ENCODE data around the gene NOS3.

The NOS3 gene

GRCh38 chr7:150962553-150963399 is 28.0 kb upstream of the NOS3 start:
- Histone ChIP-seq H3K4me1 (ENCODE audit: control insufficient read depth, low read depth, low read length) (no peaks in the 10 kb centered on the region), H2AK5ac (ENCODE audit: low read length) (no peak overlapping the region), H2BK15ac (replicated peaks; ENCODE audit: low read depth) (no peak overlapping the region), H2BK5ac (ENCODE audit: low read length) (no peak overlapping the region), H2BK120ac (ENCODE audit: low read depth, low read length) (no peak overlapping the region), H3K27me3 (ENCODE audit: insufficient read depth, low read length, poor library complexity) (no peaks in the 10 kb centered on the region), H4K5ac (ENCODE audit: low read length) (no peak overlapping the region), H3K4me3 (ENCODE audit: low read length) (no peak overlapping the region), H4K8ac (ENCODE audit: low read depth, low read length) (no peak overlapping the region), H3K9ac (ENCODE audit: low read length) (no peak overlapping the region), H3K79me2 (ENCODE audit: control insufficient read depth, insufficient read depth, low read length) (no peaks in the 10 kb centered on the region), H3K23ac (ENCODE audit: low read length) (no peak overlapping the region), H3K4ac (ENCODE audit: low read depth, low read length) (no peak overlapping the region), H3K56ac (ENCODE audit: low read length) (no peak overlapping the region), H3K4me2 (ENCODE audit: low read length) (no peak overlapping the region), H3K36me3 (ENCODE audit: control insufficient read depth, insufficient read depth, low read length) (no peaks in the 10 kb centered on the region), H3K79me1 (ENCODE audit: low read length) (no peaks in the 10 kb centered on the region), H3K18ac (ENCODE audit: low read length) (no peak overlapping the region), H3K27ac (ENCODE audit: low read depth, low read length) (no peak overlapping the region)
- WGBS (ENCODE audit: extremely low coverage, insufficient coverage, low lambda C conversion rate) = no CpG with 5 or more reads among the region's 23 CpGs
- peak; percentile 67 for DNase-seq

GRCh38 chr7:150963707-150964559 is 26.9 kb upstream of the NOS3 start:
- no peak overlapping the region for H4K8ac ChIP-seq (ENCODE audit: low read depth, low read length)
- H3K23ac ChIP-seq (ENCODE audit: low read length) = no peak overlapping the region
- H3K27ac ChIP-seq (ENCODE audit: low read depth, low read length) = no peak overlapping the region
- H3K18ac ChIP-seq (ENCODE audit: low read length) = no peak overlapping the region
- H2BK120ac ChIP-seq (ENCODE audit: low read depth, low read length) = no peak overlapping the region
- H3K4me2 ChIP-seq (ENCODE audit: low read length) = no peak overlapping the region
- no peak overlapping the region for H3K56ac ChIP-seq (ENCODE audit: low read length)
- no peaks in the 10 kb centered on the region for H3K36me3 ChIP-seq (ENCODE audit: control insufficient read depth, insufficient read depth, low read length)
- H3K4me1 ChIP-seq (ENCODE audit: control insufficient read depth, low read depth, low read length) = no peaks in the 10 kb centered on the region
- H3K79me2 ChIP-seq (ENCODE audit: control insufficient read depth, insufficient read depth, low read length) = no peaks in the 10 kb centered on the region
- no peaks in the 10 kb centered on the region for H3K27me3 ChIP-seq (ENCODE audit: insufficient read depth, low read length, poor library complexity)
- H3K4ac ChIP-seq (ENCODE audit: low read depth, low read length) = no peak overlapping the region
- no peak overlapping the region for H2BK5ac ChIP-seq (ENCODE audit: low read length)
- H4K5ac ChIP-seq (ENCODE audit: low read length) = no peak overlapping the region
- no peak overlapping the region for H3K4me3 ChIP-seq (ENCODE audit: low read length)
- H3K79me1 ChIP-seq (ENCODE audit: low read length) = no peaks in the 10 kb centered on the region
- H2AK5ac ChIP-seq (ENCODE audit: low read length) = no peak overlapping the region
- H3K9ac ChIP-seq (ENCODE audit: low read length) = no peak overlapping the region
- DNase-seq = no peak
- WGBS (ENCODE audit: extremely low coverage, insufficient coverage, low lambda C conversion rate) = no CpG with 5 or more reads among the region's 18 CpGs
- no peak overlapping the region for H2BK15ac ChIP-seq (replicated peaks; ENCODE audit: low read depth)

- WGBS (ENCODE audit: extremely low coverage, insufficient coverage, low lambda C conversion rate) = no CpG with 5 or more reads among the region's 16 CpGs
- H4K5ac ChIP-seq (ENCODE audit: low read length) = no peak overlapping the region
- no peaks in the 10 kb centered on the region for H3K4me1 ChIP-seq (ENCODE audit: control insufficient read depth, low read depth, low read length)
- H2BK120ac ChIP-seq (ENCODE audit: low read depth, low read length) = no peak overlapping the region
- no peak overlapping the region for H2BK5ac ChIP-seq (ENCODE audit: low read length)
- no peak overlapping the region for H3K23ac ChIP-seq (ENCODE audit: low read length)
- H3K18ac ChIP-seq (ENCODE audit: low read length) = no peak overlapping the region
- no peaks in the 10 kb centered on the region for H3K79me1 ChIP-seq (ENCODE audit: low read length)
- H3K4me2 ChIP-seq (ENCODE audit: low read length) = no peak overlapping the region
- H3K79me2 ChIP-seq (ENCODE audit: control insufficient read depth, insufficient read depth, low read length) = no peaks in the 10 kb centered on the region
- H2BK15ac ChIP-seq (replicated peaks; ENCODE audit: low read depth) = no peak overlapping the region
- no peak overlapping the region for H2AK5ac ChIP-seq (ENCODE audit: low read length)
- no peaks in the 10 kb centered on the region for H3K27me3 ChIP-seq (ENCODE audit: insufficient read depth, low read length, poor library complexity)
- H3K4me3 ChIP-seq (ENCODE audit: low read length) = no peak overlapping the region
- no peak overlapping the region for H3K56ac ChIP-seq (ENCODE audit: low read length)
- no peak overlapping the region for H3K27ac ChIP-seq (ENCODE audit: low read depth, low read length)
- H3K4ac ChIP-seq (ENCODE audit: low read depth, low read length) = no peak overlapping the region
- H4K8ac ChIP-seq (ENCODE audit: low read depth, low read length) = no peak overlapping the region
- H3K36me3 ChIP-seq (ENCODE audit: control insufficient read depth, insufficient read depth, low read length) = no peaks in the 10 kb centered on the region
- no peak overlapping the region for H3K9ac ChIP-seq (ENCODE audit: low read length)
- peak; percentile 62 for DNase-seq
Observed at GRCh38 chr7:150964593-150965111, 26.2 kb upstream of the NOS3 start.

- no peak overlapping the region for H2BK5ac ChIP-seq (ENCODE audit: low read length)
- H3K27me3 ChIP-seq (ENCODE audit: insufficient read depth, low read length, poor library complexity) = no peaks in the 10 kb centered on the region
- H2AK5ac ChIP-seq (ENCODE audit: low read length) = no peak overlapping the region
- H3K79me2 ChIP-seq (ENCODE audit: control insufficient read depth, insufficient read depth, low read length) = no peaks in the 10 kb centered on the region
- no peak overlapping the region for H2BK120ac ChIP-seq (ENCODE audit: low read depth, low read length)
- H3K23ac ChIP-seq (ENCODE audit: low read length) = no peak overlapping the region
- no peak for DNase-seq
- no peak overlapping the region for H3K18ac ChIP-seq (ENCODE audit: low read length)
- H3K56ac ChIP-seq (ENCODE audit: low read length) = no peak overlapping the region
- no peak overlapping the region for H3K27ac ChIP-seq (ENCODE audit: low read depth, low read length)
- H3K4ac ChIP-seq (ENCODE audit: low read depth, low read length) = no peak overlapping the region
- no peak overlapping the region for H4K8ac ChIP-seq (ENCODE audit: low read depth, low read length)
- no peak overlapping the region for H3K9ac ChIP-seq (ENCODE audit: low read length)
- no CpG with 5 or more reads among the region's 16 CpGs for WGBS (ENCODE audit: extremely low coverage, insufficient coverage, low lambda C conversion rate)
- no peaks in the 10 kb centered on the region for H3K4me1 ChIP-seq (ENCODE audit: control insufficient read depth, low read depth, low read length)
- no peak overlapping the region for H3K4me2 ChIP-seq (ENCODE audit: low read length)
- no peaks in the 10 kb centered on the region for H3K36me3 ChIP-seq (ENCODE audit: control insufficient read depth, insufficient read depth, low read length)
- no peak overlapping the region for H2BK15ac ChIP-seq (replicated peaks; ENCODE audit: low read depth)
- no peak overlapping the region for H4K5ac ChIP-seq (ENCODE audit: low read length)
- no peaks in the 10 kb centered on the region for H3K79me1 ChIP-seq (ENCODE audit: low read length)
- no peak overlapping the region for H3K4me3 ChIP-seq (ENCODE audit: low read length)
Observed at GRCh38 chr7:150965273-150965830, 25.5 kb upstream of the NOS3 start.

GRCh38 chr7:150966002-150966401 is 24.8 kb upstream of the NOS3 start:
- Histone ChIP-seq H3K4ac (ENCODE audit: low read depth, low read length) (no peak overlapping the region), H2AK5ac (ENCODE audit: low read length) (no peak overlapping the region), H2BK15ac (replicated peaks; ENCODE audit: low read depth) (no peak overlapping the region), H4K5ac (ENCODE audit: low read length) (no peak overlapping the region), H3K79me2 (ENCODE audit: control insufficient read depth, insufficient read depth, low read length) (no peaks in the 10 kb centered on the region), H3K27me3 (ENCODE audit: insufficient read depth, low read length, poor library complexity) (no peaks in the 10 kb centered on the region), H3K79me1 (ENCODE audit: low read length) (no peaks in the 10 kb centered on the region), H4K8ac (ENCODE audit: low read depth, low read length) (no peak overlapping the region), H3K4me3 (ENCODE audit: low read length) (no peak overlapping the region), H3K18ac (ENCODE audit: low read length) (no peak overlapping the region), H3K27ac (ENCODE audit: low read depth, low read length) (no peak overlapping the region), H2BK120ac (ENCODE audit: low read depth, low read length) (no peak overlapping the region), H3K9ac (ENCODE audit: low read length) (no peak overlapping the region), H3K36me3 (ENCODE audit: control insufficient read depth, insufficient read depth, low read length) (no peaks in the 10 kb centered on the region), H3K4me2 (ENCODE audit: low read length) (no peak overlapping the region), H2BK5ac (ENCODE audit: low read length) (no peak overlapping the region), H3K23ac (ENCODE audit: low read length) (no peak overlapping the region), H3K56ac (ENCODE audit: low read length) (no peak overlapping the region), H3K4me1 (ENCODE audit: control insufficient read depth, low read depth, low read length) (no peaks in the 10 kb centered on the region)
- DNase-seq = peak; percentile 71
- WGBS (ENCODE audit: extremely low coverage, insufficient coverage, low lambda C conversion rate) = no CpG with 5 or more reads among the region's 1 CpG
